Vagina (tissue), 2 donors: ENCODE results near the gene ZCWPW1. TPM values are rescaled to one million over a fixed set of nuclear protein-coding genes. Genes with fewer than 3 reads are reported as not detected.

Experiments used
- DNase-seq, 2 donors: peaks; one replicate each; pipeline ENCODE4 v3.0.0-alpha.2; 2017; ENCODE audit errors: extremely low spot score in 2 of 2
- H3K27ac ChIP-seq: fragments of 200-600 bp; sonication (generic); one replicate; pipeline ENCODE4 v1.5.1; 2019
- H3K27me3 ChIP-seq: fragments of 200-600 bp; sonication (generic); one replicate; pipeline ENCODE4 v1.5.1; 2019
- H3K36me3 ChIP-seq, 2 donors: fragments of 200-600 bp; sonication (generic); one replicate each; pipeline ENCODE4 v1.5.1; 2017 to 2019
- H3K4me1 ChIP-seq: fragments of 200-600 bp; sonication (generic); one replicate; pipeline ENCODE4 v1.5.1; 2019
- H3K4me3 ChIP-seq, 2 donors: fragments of 200-600 bp; sonication (generic); 1 replicate in 1 of 2; 2 replicates in 1 of 2; pipeline ENCODE4 v1.5.1; 2016 to 2019
- H3K9me3 ChIP-seq: fragments of 200-600 bp; sonication (generic); one replicate; pipeline ENCODE4 v1.5.1; 2019
- CTCF ChIP-seq, 3 experiments: fragments of 450-650 bp in 2 of 3; fragments of 200-600 bp in 1 of 3; sonication (generic) in 1 of 3; IDR thresholded peaks; one replicate each; pipeline ENCODE4 v1.5.1; 2017 to 2019; ENCODE audit warnings: antibody characterized with exemption in 3 of 3, mild to moderate bottlenecking in 2 of 3, moderate library complexity in 2 of 3
- POLR2A ChIP-seq, 2 donors: fragments of 450-650 bp; IDR thresholded peaks; one replicate each; pipeline ENCODE4 v1.6.1; 2017; ENCODE audit warnings: antibody characterized with exemption in 2 of 2, mild to moderate bottlenecking in 2 of 2, moderate library complexity in 2 of 2
- POLR2AphosphoS5 ChIP-seq, 2 donors: sonication (generic); formaldehyde crosslinking; IDR thresholded peaks; one replicate each; pipeline ENCODE4 v1.9.0; 2017; ENCODE audit warnings: antibody characterized with exemption in 2 of 2, mild to moderate bottlenecking in 2 of 2, low read depth in 1 of 2; ENCODE audit not compliant: insufficient read depth in 1 of 2
- intact Hi-C: fragments of 100-400 bp; cut with DNase I; formaldehyde crosslinking; loops from one replicate; pipeline ENCODE4 v1.15.1; 2023
- total RNA-seq: library from RNA; depleted of rRNA; stranded (reverse); fragments of >200 nt; gene quantifications from one replicate; pipeline ENCODE4 v1.2.3, GENCODE V29; 2016

ZCWPW1 gene
- total RNA-seq, 1 donor from 2014 or later: 5.9 TPM

- intact Hi-C loops: no loop called here
- Histone ChIP-seq H3K4me3 (no peak overlapping the region), H3K27ac (no peak overlapping the region), H3K36me3 (peaks cover 0 to 84% of the 10 kb centered on the region in 2 donors), H3K27me3 (no peaks in the 10 kb centered on the region), H3K4me1 (no peaks in the 10 kb centered on the region), H3K9me3 (no peaks in the 10 kb centered on the region)
- TF ChIP-seq POLR2A (IDR thresholded peaks at IDR 0.05) (no peak), POLR2AphosphoS5 (IDR thresholded peaks at IDR 0.05; ENCODE audit: insufficient read depth in 1 of 2, low read depth in 1 of 2) (no peak), CTCF (IDR thresholded peaks at IDR 0.05) (no peak)
- peak in 1 of 2 donors; percentile 74 for DNase-seq
Observed at GRCh38 chr7:100351657-100352058, 76.8 kb downstream of the ZCWPW1 start.

Other genes starting within 250 kb of the ZCWPW1 start
- gene PVRIG, start 208.8 kb downstream of the ZCWPW1 start, total RNA-seq: 1.7 TPM
- not detected for gene SPDYE3, start 121.0 kb downstream of the ZCWPW1 start, total RNA-seq
- gene PILRB, start 70.6 kb downstream of the ZCWPW1 start, total RNA-seq: 56.0 TPM
- gene PILRA, start 55.2 kb downstream of the ZCWPW1 start, total RNA-seq: 8.3 TPM
- gene MEPCE, start 1.1 kb upstream of the ZCWPW1 start, total RNA-seq: 38.3 TPM
- gene PPP1R35, start 7.8 kb upstream of the ZCWPW1 start, total RNA-seq: 24.6 TPM
- not detected for gene SPACDR, start 35.6 kb upstream of the ZCWPW1 start, total RNA-seq
- 34.6 TPM for gene TSC22D4, start 50.5 kb upstream of the ZCWPW1 start, total RNA-seq
- 3.9 TPM for gene NYAP1, start 55.2 kb upstream of the ZCWPW1 start, total RNA-seq
- gene AGFG2, start 110.5 kb upstream of the ZCWPW1 start, total RNA-seq: 37.6 TPM
- 2.9 TPM for gene SAP25, start 145.2 kb upstream of the ZCWPW1 start, total RNA-seq
- 72.2 TPM for gene LRCH4, start 157.4 kb upstream of the ZCWPW1 start, total RNA-seq
- gene FBXO24, start 157.6 kb upstream of the ZCWPW1 start, total RNA-seq: 0.98 TPM
- 85.4 TPM for gene PCOLCE, start 173.7 kb upstream of the ZCWPW1 start, total RNA-seq
- 11.8 TPM for gene MOSPD3, start 183.8 kb upstream of the ZCWPW1 start, total RNA-seq
- 0.25 TPM for gene TFR2, start 212.8 kb upstream of the ZCWPW1 start, total RNA-seq
- gene ACTL6B, start 227.7 kb upstream of the ZCWPW1 start, total RNA-seq: 0.49 TPM
- gene GNB2, start 245.0 kb upstream of the ZCWPW1 start, total RNA-seq: 283 TPM